Measurements from ENCODE around the gene CALHM5.

DNA sequence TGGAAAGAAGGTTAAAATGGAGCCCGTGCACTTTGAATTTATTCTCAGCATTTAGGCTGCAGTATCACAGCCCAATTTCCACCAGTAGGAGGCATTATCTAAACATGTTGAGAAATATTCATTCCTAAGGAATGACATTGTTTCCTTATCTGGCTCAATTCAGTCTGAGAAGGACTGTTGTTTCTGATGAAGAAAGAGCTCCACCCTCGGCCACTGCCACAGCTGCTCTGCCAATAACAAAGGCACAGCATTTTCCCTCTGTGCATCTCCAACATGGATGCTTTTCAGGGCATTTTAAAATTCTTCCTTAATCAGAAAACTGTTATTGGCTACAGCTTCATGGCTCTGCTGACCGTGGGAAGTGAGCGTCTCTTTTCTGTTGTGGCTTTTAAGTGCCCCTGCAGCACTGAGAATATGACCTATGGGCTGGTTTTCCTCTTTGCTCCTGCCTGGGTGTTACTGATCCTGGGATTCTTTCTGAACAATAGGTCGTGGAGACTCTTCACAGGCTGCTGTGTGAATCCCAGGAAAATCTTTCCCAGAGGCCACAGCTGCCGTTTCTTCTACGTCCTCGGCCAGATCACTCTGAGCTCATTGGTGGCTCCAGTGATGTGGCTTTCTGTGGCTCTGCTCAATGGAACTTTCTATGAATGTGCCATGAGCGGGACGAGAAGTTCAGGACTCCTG is at the start of gene CALHM5:
- TF ChIP-seq, protein P1, sequence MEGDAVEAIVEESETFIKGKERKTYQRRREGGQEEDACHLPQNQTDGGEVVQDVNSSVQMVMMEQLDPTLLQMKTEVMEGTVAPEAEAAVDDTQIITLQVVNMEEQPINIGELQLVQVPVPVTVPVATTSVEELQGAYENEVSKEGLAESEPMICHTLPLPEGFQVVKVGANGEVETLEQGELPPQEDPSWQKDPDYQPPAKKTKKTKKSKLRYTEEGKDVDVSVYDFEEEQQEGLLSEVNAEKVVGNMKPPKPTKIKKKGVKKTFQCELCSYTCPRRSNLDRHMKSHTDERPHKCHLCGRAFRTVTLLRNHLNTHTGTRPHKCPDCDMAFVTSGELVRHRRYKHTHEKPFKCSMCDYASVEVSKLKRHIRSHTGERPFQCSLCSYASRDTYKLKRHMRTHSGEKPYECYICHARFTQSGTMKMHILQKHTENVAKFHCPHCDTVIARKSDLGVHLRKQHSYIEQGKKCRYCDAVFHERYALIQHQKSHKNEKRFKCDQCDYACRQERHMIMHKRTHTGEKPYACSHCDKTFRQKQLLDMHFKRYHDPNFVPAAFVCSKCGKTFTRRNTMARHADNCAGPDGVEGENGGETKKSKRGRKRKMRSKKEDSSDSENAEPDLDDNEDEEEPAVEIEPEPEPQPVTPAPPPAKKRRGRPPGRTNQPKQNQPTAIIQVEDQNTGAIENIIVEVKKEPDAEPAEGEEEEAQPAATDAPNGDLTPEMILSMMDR (conservative IDR thresholded peaks at IDR 0.05 in 1 of 2, IDR thresholded peaks at IDR 0.05 in 1 of 2; ENCODE audit: extremely low read depth in 1 of 2, insufficient read depth in 1 of 2, low read depth in 1 of 2, low read length in 2 of 2), result peak; percentile 69 to 77
- no peak for TF ChIP-seq EZH2 (IDR thresholded peaks at IDR 0.05; ENCODE audit: borderline replicate concordance, low read length)

All from mammary epithelial cell (primary cell).